ENCODE results near the gene NCOA7.
A peak's percentile ranks its signal among the peaks of the same experiment; 100 is the strongest.

The NCOA7 gene, protein sequence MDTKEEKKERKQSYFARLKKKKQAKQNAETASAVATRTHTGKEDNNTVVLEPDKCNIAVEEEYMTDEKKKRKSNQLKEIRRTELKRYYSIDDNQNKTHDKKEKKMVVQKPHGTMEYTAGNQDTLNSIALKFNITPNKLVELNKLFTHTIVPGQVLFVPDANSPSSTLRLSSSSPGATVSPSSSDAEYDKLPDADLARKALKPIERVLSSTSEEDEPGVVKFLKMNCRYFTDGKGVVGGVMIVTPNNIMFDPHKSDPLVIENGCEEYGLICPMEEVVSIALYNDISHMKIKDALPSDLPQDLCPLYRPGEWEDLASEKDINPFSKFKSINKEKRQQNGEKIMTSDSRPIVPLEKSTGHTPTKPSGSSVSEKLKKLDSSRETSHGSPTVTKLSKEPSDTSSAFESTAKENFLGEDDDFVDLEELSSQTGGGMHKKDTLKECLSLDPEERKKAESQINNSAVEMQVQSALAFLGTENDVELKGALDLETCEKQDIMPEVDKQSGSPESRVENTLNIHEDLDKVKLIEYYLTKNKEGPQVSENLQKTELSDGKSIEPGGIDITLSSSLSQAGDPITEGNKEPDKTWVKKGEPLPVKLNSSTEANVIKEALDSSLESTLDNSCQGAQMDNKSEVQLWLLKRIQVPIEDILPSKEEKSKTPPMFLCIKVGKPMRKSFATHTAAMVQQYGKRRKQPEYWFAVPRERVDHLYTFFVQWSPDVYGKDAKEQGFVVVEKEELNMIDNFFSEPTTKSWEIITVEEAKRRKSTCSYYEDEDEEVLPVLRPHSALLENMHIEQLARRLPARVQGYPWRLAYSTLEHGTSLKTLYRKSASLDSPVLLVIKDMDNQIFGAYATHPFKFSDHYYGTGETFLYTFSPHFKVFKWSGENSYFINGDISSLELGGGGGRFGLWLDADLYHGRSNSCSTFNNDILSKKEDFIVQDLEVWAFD

DNA sequence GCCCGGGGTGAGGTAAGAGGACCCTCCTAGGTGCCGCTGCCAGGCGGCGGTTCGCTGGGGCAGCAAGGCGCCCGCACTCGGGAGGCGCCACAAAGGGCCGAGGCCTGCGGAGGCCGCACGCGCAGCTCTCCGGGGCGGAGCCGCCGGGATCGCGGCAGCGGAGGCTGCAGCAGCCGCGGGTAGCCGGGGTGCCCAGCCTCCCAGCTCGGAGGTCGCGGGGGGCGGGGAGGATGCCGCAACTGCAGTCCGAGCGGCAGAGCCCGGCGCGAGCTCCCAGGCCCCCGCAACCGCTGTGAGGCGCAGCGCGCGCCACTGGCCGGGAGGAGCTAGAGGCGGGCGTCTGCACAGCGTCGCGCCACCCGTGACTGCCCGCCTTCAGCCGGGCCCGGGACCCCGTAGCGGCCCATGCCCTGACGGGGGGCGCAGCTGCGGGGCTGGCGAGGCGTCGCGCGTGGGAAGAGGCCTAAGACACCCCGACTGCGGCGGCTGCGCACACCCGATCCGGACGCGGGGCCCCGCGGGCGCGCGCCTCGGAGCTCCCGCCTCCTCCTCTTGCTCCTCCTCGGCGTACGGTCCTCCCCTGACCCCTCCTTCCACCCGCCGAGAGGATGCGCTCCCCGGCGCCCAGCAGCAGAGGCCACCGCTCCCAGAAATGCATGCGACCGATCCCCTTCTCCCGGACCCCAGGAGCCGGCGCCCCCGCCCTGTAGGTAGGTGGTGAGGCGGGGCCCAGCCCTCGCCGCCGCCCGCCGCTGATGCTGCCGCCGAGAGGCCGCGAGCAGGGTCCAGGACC lies at the start of gene NCOA7:
Gene NCOA7 (plus strand): TSS at position 603 of the 793 bp plus-strand sequence. CDS start 24,395 bp downstream, outside the sequence.
- DNase-seq (ENCODE audit: low read depth, low spot score), result no peak

DNA sequence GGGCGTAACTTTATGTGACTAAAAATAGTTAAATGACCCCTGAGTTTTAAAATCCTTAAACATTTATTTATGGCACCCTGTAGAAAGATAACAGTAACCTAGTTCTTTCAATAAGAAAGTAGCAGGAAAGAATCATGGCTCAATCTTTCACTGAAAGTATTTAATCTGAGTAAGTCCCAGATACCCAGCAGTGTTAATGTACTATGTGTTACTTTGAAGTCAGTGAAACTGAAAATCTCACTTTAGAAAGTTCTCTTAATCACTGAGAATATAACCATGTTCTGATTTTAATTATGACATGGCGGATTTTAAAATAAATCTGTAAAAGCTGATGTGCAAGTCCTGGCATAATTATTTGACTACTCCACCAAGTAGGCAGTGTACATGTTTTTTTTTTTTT lies 49.4 kb upstream of the NCOA7 start:
- no peak for DNase-seq (ENCODE audit: low read depth, low spot score)

DNA sequence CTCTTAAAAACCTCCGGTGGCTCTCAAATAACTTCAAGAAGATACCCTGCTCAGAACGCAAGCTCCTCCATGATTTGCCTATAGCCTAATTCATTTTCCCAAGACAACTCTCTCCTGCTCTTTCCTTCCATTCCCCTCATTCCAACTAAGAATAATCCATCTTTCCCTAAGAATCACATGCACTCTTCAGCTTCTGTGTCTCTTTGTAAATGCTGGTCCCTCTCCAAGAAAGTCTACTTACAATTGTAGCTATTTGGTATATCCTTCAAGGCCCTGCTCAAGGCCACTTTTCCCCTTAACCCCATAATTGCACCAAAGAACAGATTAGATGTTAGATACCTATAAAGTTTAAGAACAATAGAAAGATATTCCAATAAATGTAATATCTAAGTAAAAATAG lies 48.7 kb upstream of the NCOA7 start:
- no peak for DNase-seq (ENCODE audit: low read depth, low spot score)

DNA sequence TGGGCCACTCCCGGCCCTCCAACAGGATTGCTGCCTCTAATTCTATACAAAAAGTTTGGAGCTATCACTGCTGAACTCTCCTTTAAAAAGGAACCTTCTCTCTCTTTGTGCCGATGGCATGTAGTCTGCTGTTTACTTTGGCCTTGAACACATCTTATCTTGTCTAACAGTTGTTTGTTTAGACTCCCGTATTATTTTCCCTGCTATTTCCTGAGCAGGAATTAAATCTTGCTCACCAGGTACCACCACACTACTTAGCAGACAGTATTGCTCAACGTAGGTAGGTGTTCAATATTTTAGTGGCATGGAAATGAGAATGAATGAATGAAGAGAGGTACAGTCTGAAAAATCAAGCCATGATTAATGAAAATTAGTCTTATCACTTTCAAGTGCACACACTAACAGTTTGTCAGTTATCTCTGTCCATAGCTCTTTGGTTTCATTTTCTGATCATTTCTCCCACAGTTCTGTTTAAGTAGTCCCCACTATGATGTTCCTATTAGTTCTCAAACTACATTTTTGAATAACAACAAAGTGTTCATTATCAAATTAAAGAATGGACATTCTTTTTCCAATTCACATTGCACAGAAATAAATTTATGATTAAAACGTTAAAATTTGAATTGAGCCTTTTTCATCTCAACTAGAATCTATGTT lies 48.2 kb upstream of the NCOA7 start:
- DNase-seq (ENCODE audit: low read depth, low spot score), result no peak

DNA sequence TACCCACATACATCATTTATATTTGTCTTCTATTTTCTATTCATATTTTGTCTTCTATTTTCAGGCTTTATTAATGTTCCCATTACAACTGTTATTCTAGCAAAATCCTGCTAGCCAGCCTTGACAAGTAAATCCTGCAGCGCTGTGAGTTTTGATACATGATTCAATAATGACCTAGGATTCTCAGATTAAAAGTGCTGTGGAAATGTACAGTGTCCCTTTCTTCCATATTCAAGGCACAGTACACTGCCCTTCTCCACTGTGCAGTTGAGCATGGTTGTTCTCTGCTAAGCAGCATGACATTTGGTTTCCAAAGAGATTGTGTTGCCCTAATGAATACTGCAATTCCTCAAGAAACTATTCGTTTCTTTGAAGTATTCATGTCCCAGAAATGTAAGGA lies 47.2 kb upstream of the NCOA7 start:
- DNase-seq (ENCODE audit: low read depth, low spot score), result no peak

DNA sequence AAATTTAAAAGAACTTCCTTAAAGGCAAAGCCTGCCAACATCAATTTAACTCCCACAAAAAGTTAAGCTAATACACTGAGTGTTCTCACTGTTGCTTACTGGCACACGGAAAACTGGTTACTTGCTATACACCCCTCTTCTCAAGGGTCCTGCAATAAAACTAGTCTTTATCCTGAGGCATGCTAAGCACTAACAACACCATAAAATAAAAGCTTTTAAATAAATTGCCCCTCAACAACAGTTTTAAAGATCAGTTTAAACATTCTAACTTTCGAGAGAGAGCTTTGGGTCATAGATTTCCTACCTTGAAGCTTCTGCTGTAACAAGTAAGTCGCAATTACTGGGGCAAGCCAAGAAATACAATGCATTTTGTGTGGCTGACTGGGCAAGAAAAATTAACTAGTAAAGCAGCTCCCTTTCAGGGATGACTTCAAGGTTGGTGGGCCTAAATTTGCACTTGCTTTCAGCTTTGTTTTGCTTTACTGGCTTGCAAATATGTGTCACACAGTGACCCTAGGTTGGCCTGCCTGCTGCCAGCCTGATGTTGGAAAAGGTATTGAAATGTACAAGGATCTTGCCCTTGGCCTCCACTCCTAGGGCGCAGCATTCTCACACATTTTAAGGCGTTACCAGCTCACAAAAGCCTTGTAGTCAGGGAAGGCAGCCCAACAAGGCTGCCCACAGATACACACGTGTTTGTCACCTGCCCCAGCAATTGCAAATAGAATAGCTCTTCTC lies 45.3 kb upstream of the NCOA7 start:
- DNase-seq (ENCODE audit: low read depth, low spot score), result peak; percentile 78

DNA sequence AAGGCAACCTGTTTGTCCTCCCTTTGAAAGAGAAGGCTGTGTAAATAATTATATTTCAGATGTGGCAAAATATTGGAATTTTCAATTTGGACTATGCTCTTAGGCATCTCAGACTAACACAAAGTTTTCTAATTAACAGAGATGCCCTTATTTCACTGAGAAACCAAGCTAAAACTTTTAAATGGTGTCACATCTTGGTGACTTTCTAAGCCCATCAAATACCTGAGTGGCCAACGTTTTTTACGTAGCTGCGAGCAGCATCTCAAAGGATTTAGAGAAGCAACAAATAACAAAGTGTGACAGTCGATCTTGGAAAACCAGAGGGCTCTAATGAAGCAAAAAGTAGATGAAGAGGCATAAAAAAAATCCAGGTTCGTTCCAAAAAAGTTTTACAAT lies 44.7 kb upstream of the NCOA7 start:
- DNase-seq (ENCODE audit: low read depth, low spot score), result no peak

DNA sequence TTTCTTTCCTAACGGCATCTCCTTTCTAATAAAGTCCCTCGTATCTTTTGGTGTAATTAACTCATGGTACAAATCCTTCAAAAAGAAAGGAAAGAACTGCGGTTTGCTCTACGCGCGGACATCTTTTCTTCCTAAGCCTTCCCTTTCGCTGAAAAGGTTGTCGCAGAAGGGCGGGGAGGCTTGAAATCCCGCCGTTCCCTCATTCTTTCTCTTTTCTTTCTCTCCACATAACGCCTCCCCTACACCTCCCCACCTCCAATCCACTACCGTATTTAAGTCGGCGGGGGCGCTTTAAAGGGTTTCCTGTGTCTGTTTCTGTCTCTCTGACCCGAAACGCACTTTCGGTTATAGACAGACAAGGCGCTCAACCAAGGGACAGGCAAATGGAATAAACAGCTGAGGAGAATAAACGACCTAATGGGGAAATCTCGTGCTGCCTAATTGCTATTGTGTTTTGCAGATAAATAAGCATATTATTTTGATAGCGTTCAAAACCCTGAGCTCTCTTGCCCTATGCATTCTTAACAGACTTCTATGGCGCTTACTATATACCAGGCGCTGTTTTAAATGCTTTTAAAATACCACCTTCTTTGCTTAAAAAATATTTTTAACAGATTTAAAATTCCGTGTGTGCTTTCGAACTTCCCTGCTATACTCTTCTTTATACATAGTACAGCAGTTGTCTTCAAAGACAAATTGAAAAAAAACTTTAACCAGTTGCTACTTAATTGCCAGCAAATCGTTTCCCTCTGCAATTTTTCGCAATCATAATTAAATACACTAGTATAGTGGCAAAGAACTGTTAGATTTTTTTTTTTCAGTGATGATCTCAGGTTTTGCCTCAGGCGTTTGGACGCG lies 43.8 kb upstream of the NCOA7 start:
- DNase-seq (ENCODE audit: low read depth, low spot score), result peak; percentile 84

DNA sequence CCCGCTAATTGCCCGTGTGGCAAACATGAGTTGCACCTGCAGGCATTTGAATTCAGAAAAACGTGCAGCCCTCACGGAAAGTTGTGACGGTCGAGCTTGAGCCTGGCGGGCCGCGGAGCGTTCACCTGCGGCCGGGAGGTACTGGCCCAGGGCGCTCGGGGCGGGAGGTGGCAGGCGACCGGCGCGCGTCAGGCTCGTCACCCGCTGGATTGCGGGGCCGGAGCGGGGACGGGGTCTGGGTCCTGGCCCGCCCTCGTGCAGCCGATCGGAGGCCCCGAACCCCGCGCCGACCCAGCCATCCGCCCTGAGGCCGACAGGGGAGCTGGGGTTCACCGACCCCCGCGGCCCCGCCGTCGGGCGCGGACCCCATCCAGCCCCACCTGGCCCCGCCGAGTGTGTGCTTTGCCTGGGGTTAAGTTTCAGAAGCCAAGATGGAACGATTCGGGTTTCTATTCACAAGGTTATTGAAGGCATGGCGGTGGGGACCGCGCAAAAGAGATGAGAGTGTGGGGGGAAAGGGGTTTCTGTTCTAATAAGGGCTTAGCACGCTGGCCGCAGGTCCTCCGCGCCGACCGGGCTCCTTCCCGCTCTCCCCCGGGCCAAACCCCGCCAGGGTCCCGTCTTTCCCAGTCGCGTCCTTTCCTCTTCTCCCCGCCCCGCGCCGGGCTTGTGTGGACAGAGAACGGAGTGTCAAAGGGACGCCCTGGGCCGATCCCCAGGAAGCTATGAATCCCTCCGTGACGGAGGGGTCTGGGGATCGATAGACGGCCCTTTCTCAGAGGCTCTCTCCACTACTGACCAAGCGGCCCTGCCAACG lies 43.0 kb upstream of the NCOA7 start:
- DNase-seq (ENCODE audit: low read depth, low spot score), result no peak

DNA sequence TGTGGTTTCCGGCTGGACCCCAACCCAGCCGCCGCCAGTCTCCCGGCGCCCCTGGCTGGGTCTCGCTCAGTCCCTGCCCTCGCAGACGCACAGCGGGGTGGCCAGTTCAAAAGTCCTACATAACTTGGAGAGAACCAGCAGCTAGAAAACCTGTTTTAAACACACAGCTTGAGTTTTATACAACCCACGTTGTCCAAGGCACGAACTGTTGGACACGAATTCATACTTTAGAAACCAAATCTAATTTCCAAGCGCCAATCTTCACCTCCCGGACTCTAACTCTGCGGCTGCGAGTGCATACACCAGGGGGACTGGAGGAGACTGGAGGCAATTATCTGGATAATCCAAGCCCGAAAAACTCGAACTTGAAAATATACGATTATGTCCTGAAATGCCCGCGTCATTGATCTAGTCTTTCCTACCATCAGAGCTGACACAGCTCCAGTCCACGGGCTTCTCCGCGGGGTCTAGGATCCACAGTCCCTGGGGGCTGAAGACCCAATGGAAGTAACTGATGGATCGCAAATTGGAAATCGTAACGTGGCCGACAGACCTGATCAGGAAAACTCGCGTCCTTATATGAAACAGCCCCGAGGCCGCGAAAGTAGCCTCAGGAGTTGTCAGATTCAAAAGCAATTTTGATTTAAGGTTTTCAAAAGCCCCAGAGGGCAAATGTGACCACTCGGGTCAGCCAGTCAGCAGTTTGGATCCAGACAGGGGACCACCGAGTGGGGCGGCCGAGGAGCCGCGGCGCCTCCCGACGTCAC lies 42.2 kb upstream of the NCOA7 start:
- DNase-seq (ENCODE audit: low read depth, low spot score), result no peak

DNA sequence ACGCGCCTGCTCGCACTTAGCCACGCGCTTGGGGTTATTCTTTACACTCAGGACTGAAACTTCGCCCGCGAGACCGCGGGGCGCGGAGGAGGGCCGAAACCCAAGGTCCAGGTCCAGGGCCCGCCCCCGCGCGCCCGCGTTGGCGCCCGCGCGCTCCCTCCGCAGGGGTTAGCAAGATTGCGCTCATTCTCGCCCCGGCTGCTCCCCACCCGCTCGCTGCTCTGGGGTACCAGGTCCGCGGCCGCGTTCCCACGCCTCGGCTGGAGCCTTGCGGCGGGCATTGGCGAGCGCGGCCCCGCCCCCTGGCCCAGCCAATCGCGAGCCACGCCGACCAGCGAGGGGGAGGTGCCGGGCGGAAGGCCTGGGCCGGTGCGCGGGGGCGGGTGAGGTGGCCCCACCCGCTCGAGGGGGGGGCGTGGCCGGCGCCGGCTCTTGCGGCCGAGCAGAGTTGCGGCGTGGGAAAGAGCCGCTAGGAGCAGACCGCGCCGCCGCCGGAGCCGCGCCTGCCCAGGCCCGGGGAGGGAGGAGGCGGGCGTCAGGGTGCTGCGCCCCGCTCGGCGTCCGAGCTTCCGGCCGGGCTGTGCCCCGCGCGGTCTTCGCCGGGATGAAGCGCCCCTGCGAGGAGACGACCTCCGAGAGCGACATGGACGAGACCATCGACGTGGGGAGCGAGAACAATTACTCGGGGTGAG lies 41.4 kb upstream of the NCOA7 start, which contains the start of gene HEY2:
Gene HEY2 (plus strand): TSS at position 460 of the 692 bp plus-strand sequence. CDS start 145 bp downstream, at position 605.
- no peak for DNase-seq (ENCODE audit: low read depth, low spot score)

DNA sequence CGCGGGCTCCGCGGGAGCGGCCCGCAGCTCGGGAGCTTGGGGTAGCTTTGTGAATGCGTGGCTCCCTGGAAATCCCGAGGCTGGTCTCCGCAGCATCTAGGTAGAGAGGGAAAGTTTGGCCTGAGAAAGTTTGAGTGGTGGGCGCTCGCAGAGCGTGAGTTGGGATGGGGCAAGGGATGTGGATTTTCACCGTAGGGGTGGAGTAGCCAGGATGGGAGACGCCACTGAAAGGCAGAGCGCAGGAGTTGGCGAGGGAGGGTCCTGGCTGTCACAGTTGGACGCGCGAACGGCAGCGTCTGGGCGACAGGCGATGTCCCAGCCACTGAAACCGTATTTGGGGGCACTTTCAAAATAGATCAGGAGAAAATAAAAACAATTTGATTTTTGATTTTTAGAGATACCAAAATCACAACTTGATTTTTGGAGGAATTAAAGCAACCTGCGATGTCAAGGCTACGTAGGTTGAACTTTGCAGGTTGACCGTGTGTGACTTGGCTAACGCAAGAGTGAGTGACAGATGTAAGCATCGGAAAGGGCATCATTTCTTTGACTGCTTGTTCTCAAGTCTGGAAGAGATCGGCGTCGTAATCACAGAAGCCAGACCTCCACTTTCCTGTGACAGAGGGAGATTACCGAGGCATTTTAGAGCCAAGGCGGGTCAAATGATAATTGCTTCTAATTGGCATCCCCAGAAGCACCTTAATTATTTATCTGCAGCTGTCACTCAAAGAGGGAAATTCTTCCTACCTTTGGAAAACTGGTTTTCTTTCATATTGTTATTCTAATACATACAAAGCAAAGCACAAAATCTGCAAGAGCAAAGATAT lies 40.7 kb upstream of the NCOA7 start:
- no peak for DNase-seq (ENCODE audit: low read depth, low spot score)

DNA sequence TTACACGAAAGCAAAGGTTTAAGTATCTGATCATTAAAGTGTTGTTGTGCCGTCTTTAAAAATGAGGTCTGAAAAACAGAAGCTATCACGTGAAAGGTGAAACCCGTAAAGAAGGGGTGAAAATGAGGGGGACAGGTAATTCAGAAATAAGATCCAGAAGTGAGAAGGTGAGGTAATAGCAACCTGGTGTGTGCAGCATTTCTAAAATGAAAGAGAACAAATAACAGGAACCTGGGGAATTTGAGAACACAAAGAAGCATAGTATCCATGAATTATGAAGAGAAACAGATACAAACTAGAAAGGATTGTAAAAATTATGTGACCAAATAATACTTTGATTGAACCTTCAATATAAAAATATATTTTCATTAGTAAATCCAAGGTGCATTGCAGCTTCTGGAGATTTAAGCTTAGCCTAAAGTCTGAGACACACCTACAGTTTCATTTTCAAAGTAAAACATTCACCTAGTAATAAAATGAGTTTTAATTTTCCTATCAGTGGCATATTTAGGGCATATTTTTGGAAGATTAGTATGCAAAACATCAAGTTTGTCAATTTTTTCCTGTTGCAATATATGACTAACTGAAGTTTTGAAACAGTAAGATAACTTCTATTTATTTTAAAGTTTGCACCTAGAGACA lies 39.9 kb upstream of the NCOA7 start:
- no peak for DNase-seq (ENCODE audit: low read depth, low spot score)

DNA sequence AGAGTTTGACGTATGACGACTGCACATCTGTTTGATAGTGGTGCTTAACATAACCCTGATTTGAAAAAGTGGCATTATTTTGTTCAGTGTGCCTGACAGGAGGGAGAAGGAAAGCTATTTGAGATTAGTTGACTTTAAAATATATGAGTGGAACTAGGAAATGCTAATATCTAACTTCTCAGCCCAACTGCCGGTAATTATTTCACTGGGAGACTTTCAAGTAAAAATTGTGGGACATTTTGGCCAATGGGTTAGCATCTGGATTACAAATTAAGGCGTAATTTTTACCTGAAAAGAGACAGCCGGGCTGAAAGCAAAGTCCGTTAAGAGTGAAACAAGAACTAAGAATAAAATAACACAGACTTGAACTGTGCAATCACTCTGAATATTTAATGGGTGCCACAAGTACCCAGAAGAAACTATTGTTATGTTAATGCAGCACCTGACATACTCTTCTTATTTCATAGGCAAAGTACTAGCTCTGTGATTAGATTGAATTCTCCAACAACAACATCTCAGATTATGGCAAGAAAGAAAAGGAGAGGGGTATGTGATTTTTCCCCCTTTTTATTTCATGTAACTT lies 39.3 kb upstream of the NCOA7 start:
- DNase-seq (ENCODE audit: low read depth, low spot score), result no peak

DNA sequence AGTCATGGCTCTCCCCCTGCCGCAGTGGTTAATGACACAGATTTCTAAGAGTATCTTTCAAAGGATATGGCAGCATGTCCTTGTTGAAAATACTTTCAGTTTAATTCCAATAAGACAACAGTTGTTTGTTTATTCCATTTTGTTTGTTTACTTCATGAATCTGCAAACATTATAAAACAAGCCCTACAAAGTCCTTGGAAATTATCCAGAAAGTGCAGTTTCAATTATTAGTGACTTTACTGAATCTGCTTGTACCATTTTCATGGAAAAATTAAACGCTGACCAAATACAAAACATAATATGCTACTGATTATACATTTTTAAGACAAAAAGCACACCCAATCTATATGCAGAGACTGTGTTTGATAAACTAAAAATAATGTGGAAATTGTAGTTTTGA lies 38.0 kb upstream of the NCOA7 start:
- no peak for DNase-seq (ENCODE audit: low read depth, low spot score)

Measured in iPS DF 19.7 (cell line).